ENCODE data around the gene ANKRD34A. TPM values are rescaled to one million over a fixed set of nuclear protein-coding genes. Genes with fewer than 3 reads are reported as not detected.
"Not testable (repeated sequence)": the region's sequence is repeated elsewhere in the genome, so short reads cannot be mapped to it uniquely, and the experiment has no call there.

Gene ANKRD34A
- total RNA-seq, 1 experiment from 2014 or later, result 1.6 TPM

DNA sequence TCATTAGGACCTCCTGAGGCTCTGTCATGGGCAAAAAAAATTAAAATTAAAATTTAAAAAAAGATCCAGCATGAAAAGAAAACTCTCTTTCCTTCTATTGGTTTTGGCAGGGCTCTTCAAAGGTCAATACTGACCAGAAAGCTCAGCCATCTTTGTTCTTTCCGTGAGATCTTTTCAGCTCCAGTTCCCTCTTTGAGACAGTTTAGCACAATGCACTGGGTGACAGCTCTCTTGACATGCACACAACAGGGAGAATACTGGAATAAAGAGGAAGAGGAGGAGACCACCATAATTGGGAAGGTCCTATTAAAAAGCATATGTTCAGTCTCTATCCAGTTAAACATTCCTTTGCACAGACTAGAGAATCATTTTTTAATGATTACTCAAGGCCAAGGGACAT is 12.8 kb downstream of the ANKRD34A start:
- no peak for DNase-seq (ENCODE audit: extremely low read depth, low read depth)

DNA sequence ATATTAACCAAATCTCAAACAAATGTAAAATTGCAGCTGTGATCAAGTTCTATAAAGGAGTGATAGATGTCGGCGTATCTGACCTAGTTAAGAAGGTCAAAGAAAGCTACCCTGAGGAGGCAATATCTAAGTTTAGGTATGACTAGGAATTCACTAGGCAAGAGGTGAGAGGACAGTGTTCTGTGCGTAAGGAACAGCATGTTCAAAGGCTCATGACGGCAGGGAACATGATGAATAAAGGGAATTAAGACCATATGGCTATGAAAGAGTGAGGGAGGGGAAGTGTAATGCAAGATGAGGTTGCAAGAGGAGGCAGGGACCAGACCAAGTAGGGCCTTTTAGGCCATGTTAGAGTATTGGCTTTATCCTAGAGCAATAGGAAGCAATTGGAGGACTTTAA is 15.2 kb downstream of the ANKRD34A start:
- no peak for DNase-seq (ENCODE audit: extremely low read depth, low read depth)

GRCh38 chr1:145947551-145947950 is 16.8 kb downstream of the ANKRD34A start:
- DNase-seq (ENCODE audit: extremely low read depth, low read depth), result no peak

GRCh38 chr1:145946477-145946986 is 17.8 kb downstream of the ANKRD34A start:
- DNase-seq (ENCODE audit: extremely low read depth, low read depth), result no peak

DNA sequence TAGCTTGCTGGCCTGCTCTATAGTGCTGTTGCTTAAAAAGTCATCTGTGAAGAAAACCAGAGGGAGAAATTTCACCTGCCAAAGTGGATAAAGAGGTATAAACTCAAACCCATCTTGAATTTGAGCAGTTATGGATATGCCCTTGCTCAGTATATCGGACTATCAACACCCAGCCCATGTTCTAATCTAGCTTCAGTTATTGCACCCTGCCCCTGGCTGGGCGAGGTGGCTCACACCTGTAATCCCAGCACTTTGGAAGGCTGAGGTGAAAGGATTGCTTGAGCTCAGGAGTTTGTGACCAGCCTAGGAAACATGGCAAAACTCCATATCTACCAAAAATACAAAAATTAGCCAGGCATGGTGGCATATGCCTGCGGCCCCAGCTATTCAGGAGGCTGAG is 19.8 kb downstream of the ANKRD34A start:
- DNase-seq (ENCODE audit: extremely low read depth, low read depth), result no peak

- no peak for DNase-seq (ENCODE audit: extremely low read depth, low read depth)
Observed at GRCh38 chr1:145942871-145943270, 21.5 kb downstream of the ANKRD34A start.

GRCh38 chr1:145942405-145942804 is 22.0 kb downstream of the ANKRD34A start:
- DNase-seq (ENCODE audit: extremely low read depth, low read depth), result no peak

GRCh38 chr1:145937436-145937835 is 26.9 kb downstream of the ANKRD34A start:
- DNase-seq (ENCODE audit: extremely low read depth, low read depth), result no peak

GRCh38 chr1:145936247-145936646 is 28.1 kb downstream of the ANKRD34A start:
- no peak for DNase-seq (ENCODE audit: extremely low read depth, low read depth)

- no peak for DNase-seq (ENCODE audit: extremely low read depth, low read depth)
Observed at GRCh38 chr1:145935708-145936107, 28.7 kb downstream of the ANKRD34A start.

DNA sequence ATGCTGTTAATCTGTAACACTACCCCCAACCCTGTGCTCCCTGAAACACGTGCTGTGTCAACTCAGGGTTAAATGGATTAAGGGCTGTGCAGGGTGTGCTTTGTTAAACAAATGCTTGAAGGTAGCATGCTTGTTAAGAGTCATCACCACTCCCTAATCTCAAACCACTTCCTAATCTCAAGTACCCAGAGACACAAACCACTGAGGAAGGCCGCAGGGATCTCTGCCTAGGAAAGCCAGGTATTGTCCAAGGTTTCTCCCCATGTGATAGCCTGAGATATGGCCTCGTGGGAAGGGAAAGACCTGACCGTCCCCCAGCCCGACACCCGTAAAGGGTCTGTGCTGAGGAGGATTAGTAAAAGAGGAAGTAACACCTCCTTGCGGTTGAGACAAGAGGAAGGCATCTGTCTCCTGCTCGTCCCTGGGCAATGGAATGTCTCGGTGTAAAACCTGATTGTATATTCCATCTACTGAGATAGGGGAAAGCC is 31.8 kb downstream of the ANKRD34A start:
- DNase-seq (ENCODE audit: extremely low read depth, low read depth), result not testable (repeated sequence)

DNA sequence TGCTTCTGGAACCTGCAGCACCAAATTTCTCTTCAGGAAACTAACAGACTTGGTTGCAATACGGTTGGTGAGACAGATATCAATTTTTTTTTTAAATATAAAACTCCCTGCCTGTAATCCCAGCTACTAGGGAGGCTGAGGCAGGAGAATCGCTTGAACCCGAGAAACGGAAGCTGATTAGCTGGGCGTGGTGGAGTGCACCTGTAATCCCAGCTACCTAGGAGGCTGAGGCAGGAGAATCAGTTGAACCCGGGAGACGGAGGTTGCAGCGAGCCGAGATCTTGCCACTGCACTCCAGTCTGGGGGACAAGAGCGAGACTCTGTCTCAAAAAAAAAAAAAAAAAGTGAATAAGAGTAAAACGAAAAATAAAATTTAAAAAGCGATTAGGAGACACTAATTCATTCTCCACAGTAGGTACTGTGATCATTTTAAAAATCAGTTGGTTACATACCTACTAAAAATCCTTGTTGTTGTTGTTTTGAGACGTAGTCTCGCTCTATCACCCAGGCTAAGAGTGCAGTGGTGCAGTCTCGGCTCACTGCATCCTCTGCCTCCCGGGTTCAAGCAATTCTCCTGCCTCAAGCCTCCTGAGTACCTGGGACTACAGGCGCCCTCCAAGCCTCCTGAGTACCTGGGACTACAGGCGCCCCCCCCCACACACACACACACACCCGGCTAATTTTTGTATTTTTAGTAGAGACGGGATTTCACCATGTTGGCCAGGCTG is 36.3 kb downstream of the ANKRD34A start:
- no peak for DNase-seq (ENCODE audit: extremely low read depth, low read depth)

DNA sequence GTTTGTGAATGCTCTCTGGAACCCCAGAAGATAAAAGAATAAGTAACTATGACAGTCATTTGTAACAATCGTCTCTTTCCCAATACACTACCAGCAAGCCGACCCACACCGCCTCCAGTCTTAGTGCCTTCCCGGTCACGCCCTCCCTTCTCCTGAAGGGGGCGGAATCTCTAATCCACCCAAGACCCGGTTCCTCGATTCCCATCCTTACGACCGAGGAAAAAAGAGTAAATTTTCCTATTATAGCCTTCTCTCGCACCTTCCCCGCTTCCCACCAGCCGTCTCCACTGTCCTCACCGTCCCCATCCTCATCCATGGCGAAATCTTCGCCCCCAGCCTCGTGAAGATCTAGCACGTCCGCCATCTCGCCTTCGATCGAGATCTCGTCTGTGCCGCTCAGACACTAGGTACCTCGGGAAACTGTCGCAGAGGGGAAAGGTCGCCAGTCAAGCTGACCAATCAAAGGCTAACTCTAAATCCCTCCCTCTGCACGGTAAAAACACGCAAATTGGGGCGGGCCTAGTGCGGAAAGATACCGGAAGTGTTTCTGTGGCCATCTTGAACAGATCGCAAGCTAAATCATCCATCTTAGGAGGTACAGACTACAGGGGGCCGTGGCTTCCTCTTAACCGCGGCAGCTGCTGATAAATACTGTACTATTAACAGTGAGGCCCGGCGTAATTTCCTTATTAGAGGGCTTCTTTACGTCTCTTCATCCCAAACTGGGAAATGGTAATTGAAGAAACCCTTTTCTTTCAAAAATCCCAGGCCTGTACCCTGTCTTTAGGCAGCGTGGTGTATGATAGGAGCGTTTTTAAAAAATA is 37.1 kb downstream of the ANKRD34A start, which contains the start of gene RBM8A:
RBM8A (minus strand) TSS at position 422 of the 824 bp plus-strand sequence; CDS start at position 364, 58 bp downstream.
- DNase-seq (ENCODE audit: extremely low read depth, low read depth), result peak; percentile 99

- no peak for DNase-seq (ENCODE audit: extremely low read depth, low read depth)
Observed at GRCh38 chr1:145926686-145927062, 37.7 kb downstream of the ANKRD34A start.

DNA sequence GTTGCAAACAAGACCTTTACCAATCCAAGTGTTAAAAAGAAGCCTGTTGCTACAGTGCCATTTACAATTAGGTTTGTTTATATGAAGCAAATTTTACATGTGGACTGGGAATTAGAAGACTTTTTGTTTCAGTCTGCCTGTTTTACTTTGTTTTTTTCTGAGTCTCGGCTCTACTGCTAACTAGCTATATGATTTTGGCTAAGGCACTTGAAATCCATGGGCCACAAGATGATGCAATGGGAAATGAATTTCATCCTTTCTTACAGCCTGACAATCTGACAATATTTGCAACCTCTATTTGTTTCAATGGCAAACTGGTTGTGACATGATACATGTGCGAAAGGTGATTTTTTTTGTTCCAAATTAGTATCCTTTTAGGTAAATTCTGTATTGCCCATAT is 42.1 kb downstream of the ANKRD34A start:
- DNase-seq (ENCODE audit: extremely low read depth, low read depth), result no peak

GRCh38 chr1:145920297-145920696 is 44.1 kb downstream of the ANKRD34A start:
- not testable (repeated sequence) for DNase-seq (ENCODE audit: extremely low read depth, low read depth)

- no peak for DNase-seq (ENCODE audit: extremely low read depth, low read depth)
Observed at GRCh38 chr1:145918992-145919939, 45.1 kb downstream of the ANKRD34A start.

DNA sequence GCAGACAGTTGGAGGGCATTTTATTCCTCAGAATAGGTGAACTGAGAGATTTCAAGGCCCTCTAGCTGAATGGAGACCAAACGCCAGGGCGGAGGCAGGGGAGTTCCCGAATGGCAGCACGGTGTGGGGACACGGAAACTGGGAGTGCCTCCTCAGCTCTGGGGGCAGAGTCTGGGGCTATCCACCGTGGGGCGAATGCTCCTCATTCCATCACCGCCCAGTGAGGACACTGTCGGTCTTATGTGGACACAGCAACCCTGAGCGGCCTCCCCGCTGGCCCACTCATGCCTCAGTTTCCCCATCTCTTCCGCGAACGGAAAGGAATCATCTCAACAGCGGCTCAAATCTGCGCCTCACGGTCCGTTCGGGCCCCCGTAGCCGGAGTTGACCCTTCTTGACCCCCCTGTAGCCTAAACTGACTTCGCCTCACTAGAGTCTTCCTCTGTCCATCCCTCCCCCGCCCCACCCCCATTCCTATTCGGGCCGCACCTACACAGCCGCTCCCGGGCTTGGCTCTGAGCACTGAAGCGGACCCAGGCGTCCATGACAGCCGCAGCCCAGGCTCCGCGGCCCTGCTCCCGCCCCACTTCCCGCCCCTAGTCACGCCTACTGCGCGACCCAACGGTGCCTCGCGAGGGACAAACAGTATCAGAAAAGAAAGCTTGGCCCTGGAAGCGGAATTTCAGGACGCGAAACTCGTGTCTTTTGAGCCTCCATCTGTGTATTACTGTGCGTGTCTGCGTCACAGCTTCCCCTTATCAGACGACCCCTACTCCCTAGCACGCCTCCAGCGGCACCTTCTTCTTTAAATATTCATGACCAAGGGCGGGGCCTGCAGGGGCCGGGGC is 46.0 kb downstream of the ANKRD34A start, which contains the start of gene PEX11B:
PEX11B (minus strand) TSS at position 574 of the 848 bp plus-strand sequence; CDS start at position 545, 29 bp downstream.
- DNase-seq (ENCODE audit: extremely low read depth, low read depth), result peak; percentile 83

- no peak for DNase-seq (ENCODE audit: extremely low read depth, low read depth)
Observed at GRCh38 chr1:145917595-145917994, 46.8 kb downstream of the ANKRD34A start.
